Neural cell (in vitro differentiated cells): ENCODE data around the gene RIMS4.
A peak's percentile ranks its signal among the peaks of the same experiment; 100 is the strongest.

Experiments used
- RAD21 ChIP-seq: fragments of 450-650 bp; conservative IDR thresholded peaks from 2 replicates; pipeline ENCODE4 v1.6.1; 2014; ENCODE audit warnings: antibody characterized with exemption, mild to moderate bottlenecking, moderate library complexity
- REST ChIP-seq: IDR thresholded peaks from 2 replicates; pipeline ENCODE4 v1.6.1; 2012; ENCODE audit warnings: borderline replicate concordance

GRCh38 chr20:44849703-44850102 is 39.4 kb upstream of the RIMS4 start:
- TF ChIP-seq REST: no peak
- TF ChIP-seq RAD21: peak; percentile 39
